GM12864 (cell line): Measurements from ENCODE around the gene ASH1L.
"Not testable (repeated sequence)": the region's sequence is repeated elsewhere in the genome, so short reads cannot be mapped to it uniquely, and the experiment has no call there.

Experiments used
- DNase-seq: peaks from one replicate; pipeline ENCODE4 v3.0.0-alpha.2; 2011; ENCODE audit warnings: low read depth
- H3K4me3 ChIP-seq: 2 replicates; pipeline ENCODE4 v1.5.1; 2011; ENCODE audit warnings: mild to moderate bottlenecking, low read depth, low read length, control low read depth
- CTCF ChIP-seq: IDR thresholded peaks from 2 replicates; pipeline ENCODE4 v1.5.1; 2011; ENCODE audit warnings: low read depth, mild to moderate bottlenecking, moderate library complexity, low read length, control low read depth, inconsistent platforms; ENCODE audit errors: missing control alignments

The ASH1L gene

GRCh38 chr1:155424091-155424490, 138.5 kb downstream of the ASH1L start:
- no peak for DNase-seq
- no peak overlapping the region for H3K4me3 ChIP-seq
- TF ChIP-seq CTCF: no peak

DNA sequence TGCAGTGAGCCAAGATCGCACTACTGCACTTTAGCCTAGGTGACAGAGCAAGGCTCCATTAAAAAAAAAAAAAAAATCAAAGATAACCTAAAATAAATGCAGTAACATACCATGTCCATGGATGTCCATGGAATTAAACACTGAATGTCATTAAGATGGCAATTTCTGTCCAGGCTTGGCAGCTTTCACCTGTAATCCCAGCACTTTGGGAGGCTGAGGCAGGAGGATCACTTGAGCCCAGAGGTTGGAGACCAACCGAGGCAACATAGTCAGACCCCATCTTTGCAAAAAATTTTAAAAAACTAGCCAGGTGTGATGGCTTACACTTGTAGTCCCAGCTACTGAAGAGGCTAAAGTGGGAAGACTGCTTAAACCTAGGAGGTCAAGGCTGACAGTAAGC, 141.8 kb downstream of the ASH1L start:
- TF ChIP-seq CTCF: no peak
- no peak overlapping the region for H3K4me3 ChIP-seq
- DNase-seq: no peak

DNA sequence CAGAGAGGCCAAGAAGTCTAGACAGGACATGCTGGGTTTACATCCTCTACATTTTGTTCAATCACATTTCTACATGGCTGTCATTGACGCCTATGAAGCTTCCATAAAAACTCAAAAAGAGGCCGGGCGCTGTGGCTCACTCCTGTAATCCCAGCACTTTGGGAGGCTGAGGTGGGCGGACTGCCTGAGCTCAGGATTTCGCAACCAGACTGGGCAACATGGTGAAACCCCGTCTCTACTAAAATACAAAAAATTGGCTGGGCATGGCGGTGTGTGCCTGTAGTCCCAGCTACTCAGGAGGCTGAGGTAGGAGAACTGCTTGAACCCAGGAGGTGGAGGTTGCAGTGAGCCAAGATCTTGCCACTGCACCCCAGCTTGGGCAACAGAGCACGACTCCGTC, 150.8 kb downstream of the ASH1L start:
- DNase-seq, H3K4me3 ChIP-seq: not testable (repeated sequence)

DNA sequence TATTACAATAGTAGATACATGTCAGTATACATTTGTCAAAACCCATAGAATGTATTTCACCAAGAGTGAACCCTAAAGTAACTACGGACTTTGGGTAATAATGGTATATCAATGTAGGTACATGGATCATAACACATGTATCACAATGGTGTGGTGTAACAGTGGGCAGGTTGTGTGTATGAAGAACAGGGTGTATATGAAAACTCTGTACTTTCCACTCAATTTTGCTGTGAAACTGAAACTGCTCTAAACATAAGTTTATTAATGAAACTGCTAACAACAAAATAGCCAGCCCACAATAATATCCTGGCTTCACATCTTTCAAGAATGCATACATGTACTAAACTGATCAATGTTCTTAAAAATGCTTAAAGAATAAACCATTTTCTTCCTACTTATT, 151.7 kb downstream of the ASH1L start:
- no peak overlapping the region for H3K4me3 ChIP-seq
- no peak for DNase-seq
- TF ChIP-seq CTCF: no peak

DNA sequence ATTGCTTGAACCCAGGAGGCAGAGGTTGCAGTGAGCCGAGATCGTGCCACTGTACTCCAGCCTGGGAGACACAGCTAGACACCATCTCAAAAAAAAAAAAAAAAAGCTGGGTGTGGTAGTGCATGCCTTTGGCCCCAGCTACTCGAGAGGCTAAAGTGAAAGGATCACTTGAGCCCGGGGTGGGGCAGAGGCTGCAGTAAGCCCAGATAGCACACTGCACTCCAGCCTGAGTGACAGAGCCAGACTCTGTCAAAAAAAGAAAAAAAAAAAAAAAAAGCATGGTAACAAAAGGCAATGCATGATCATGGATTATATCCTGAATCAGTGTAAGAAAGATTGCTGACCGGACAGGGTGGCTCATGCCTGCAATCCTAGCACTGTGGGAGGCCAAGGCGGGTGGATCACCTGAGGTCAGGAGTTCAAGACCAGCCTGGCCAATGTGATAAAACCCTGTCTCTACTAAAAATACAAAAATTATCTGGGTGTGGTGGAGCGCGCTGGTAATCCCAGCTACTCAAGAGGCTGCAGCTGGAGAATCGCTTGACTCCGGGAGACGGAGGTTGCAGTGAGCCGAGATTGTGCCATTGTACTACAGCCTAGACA, 165.6 kb downstream of the ASH1L start:
- no peak for DNase-seq
- no peak for TF ChIP-seq CTCF
- H3K4me3 ChIP-seq: no peak overlapping the region

- no peak for TF ChIP-seq CTCF
- no peak for DNase-seq
- no peak overlapping the region for H3K4me3 ChIP-seq
These were observed 169.6 kb downstream of the ASH1L start for GRCh38 chr1:155392898-155393411.

DNA sequence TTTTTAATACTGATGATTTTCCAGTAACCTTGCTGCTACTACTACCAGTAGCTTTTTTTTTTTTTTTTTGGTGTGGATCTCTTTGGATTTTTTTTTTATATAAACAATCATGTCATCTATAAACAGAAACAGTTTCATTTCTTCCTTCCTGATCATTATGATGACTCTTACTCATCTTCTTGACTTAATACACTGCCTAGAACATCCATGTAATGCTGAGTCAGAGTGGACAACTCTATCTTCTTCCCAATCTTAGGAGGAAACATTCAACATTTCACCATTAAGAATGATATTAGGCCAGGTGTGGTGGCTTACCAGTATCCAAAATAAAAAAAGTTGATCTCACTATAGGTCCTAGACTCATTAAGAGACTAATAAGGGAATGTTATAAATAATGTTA, 172.8 kb downstream of the ASH1L start:
- H3K4me3 ChIP-seq: no peak overlapping the region
- DNase-seq: no peak
- TF ChIP-seq CTCF: no peak

DNA sequence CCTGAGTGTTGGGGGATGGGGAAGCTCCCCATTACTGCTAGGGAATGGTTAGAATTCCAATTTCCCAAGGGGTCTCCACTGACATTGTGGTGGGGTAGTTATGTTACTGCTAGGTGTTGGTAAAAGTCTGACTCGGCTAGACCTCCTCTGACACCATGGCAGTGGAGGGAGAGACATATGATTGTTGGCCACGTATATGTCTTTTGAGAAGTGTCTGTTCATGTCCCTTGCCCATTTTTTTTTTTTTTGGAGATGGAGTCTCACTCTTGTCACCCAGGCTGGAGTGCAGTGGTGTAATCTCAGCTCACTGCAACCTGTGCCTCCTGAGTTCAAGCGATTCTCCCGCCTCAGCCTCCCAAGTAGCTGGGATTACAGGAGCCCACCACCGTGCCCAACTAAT, 176.8 kb downstream of the ASH1L start:
- not testable (repeated sequence) for DNase-seq, H3K4me3 ChIP-seq
